ENCODE data around the gene ELF2. TPM values are rescaled to one million over a fixed set of nuclear protein-coding genes. Genes with fewer than 3 reads are reported as not detected.

Gene ELF2
- total RNA-seq, 4 donors from 2014 or later = 32.0 to 92.0 (median 48.5) TPM

DNA sequence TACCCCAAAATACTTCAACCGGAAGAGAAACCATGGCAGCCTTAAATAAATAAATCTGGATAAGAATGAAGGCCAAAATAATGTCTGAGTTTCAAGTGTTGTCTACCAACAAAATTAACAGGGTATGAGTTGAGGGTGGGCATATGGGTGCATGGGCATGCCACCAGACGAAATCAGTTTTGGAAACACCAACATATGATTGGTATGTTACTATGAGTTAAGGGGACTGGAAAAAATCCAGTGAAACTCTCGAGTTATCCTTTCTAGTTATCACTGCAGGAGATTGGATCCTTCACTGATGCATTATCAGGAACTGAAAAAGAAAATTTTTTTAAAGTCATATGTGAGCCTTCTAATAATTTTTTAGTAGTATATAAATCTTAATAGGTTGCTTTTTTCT is 129.0 kb downstream of the ELF2 start:
- no peak for DNase-seq (ENCODE audit: low spot score in 2 of 2)
- 86% methylated on average over 3 of the region's 3 CpGs for WGBS
- no peaks in the 10 kb centered on the region for H3K9me3 ChIP-seq

DNA sequence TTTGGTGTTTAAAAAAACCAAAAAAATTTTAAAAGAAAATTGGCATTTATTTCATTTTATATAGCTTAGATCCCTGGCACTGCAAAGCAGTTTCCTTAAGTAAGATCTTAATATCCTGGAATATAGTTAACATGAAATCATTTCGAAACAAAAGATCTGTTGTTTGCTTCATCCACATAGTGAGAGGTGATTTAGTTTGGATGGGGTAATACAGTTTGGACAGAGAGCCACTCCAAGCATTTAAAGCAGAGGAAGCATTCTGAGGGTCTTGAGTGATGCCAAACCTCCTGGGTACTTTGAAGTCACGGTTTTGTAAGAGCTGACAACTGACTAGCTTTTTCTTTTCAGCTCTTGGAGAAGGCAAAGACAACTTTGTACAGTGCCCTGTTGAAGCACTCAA is 132.7 kb downstream of the ELF2 start:
- no peak overlapping the region for H3K27ac ChIP-seq
- 92% methylated on average over 2 of the region's 2 CpGs for WGBS
- no peak for TF ChIP-seq CTCF (IDR thresholded peaks at IDR 0.05)
- no peak for TF ChIP-seq POLR2AphosphoS5 (IDR thresholded peaks at IDR 0.05)
- TF ChIP-seq POLR2A (IDR thresholded peaks at IDR 0.05) = no peak

More for the DNA sequence above, 129.0 kb downstream of the ELF2 start:
- H3K4me3 ChIP-seq = no peak overlapping the region
- H3K4me1 ChIP-seq = no peaks in the 10 kb centered on the region
- H3K27ac ChIP-seq = no peak overlapping the region
- H3K27me3 ChIP-seq = no peaks in the 10 kb centered on the region
- no peak for TF ChIP-seq POLR2A (IDR thresholded peaks at IDR 0.05)
- TF ChIP-seq EP300 (IDR thresholded peaks at IDR 0.05) = no peak
- TF ChIP-seq POLR2AphosphoS5 (IDR thresholded peaks at IDR 0.05) = no peak
- TF ChIP-seq CTCF (IDR thresholded peaks at IDR 0.05) = no peak
- H3K36me3 ChIP-seq = peaks cover 37% of the 10 kb centered on the region

GRCh38 chr4:139042981-139043460 is 134.0 kb downstream of the ELF2 start:
- H3K27ac ChIP-seq = no peak overlapping the region

More for the DNA sequence above, 132.7 kb downstream of the ELF2 start:
- Histone ChIP-seq H3K27me3 (no peaks in the 10 kb centered on the region), H3K9me3 (no peaks in the 10 kb centered on the region), H3K36me3 (peaks cover 30% of the 10 kb centered on the region), H3K4me1 (no peaks in the 10 kb centered on the region), H3K4me3 (no peak overlapping the region)
- DNase-seq (ENCODE audit: low spot score in 2 of 2) = no peak

GRCh38 chr4:139038874-139039443 is 138.1 kb downstream of the ELF2 start:
- Histone ChIP-seq H3K27me3 (no peaks in the 10 kb centered on the region), H3K9me3 (no peaks in the 10 kb centered on the region), H3K36me3 (no peaks in the 10 kb centered on the region), H3K4me1 (no peaks in the 10 kb centered on the region), H3K4me3 (no peak overlapping the region), H3K27ac (no peak overlapping the region)
- no peak for DNase-seq (ENCODE audit: low spot score in 2 of 2)
- no peak for TF ChIP-seq POLR2A (IDR thresholded peaks at IDR 0.05)
- TF ChIP-seq POLR2AphosphoS5 (IDR thresholded peaks at IDR 0.05) = no peak
- no peak for TF ChIP-seq EP300 (IDR thresholded peaks at IDR 0.05)
- TF ChIP-seq CTCF (IDR thresholded peaks at IDR 0.05) = no peak
- 91% methylated on average over 1 of the region's 1 CpG for WGBS

More at GRCh38 chr4:139042981-139043460, 134.0 kb downstream of the ELF2 start:
- Histone ChIP-seq H3K4me3 (no peak overlapping the region), H3K27me3 (no peaks in the 10 kb centered on the region), H3K4me1 (no peaks in the 10 kb centered on the region), H3K9me3 (no peaks in the 10 kb centered on the region), H3K36me3 (peaks cover 24% of the 10 kb centered on the region)
- TF ChIP-seq POLR2A (IDR thresholded peaks at IDR 0.05) (no peak), POLR2AphosphoS5 (IDR thresholded peaks at IDR 0.05) (no peak), CTCF (IDR thresholded peaks at IDR 0.05) (no peak), EP300 (IDR thresholded peaks at IDR 0.05) (no peak)
- DNase-seq (ENCODE audit: low spot score in 2 of 2) = no peak
- WGBS = 56% methylated on average over 10 of the region's 10 CpGs

DNA sequence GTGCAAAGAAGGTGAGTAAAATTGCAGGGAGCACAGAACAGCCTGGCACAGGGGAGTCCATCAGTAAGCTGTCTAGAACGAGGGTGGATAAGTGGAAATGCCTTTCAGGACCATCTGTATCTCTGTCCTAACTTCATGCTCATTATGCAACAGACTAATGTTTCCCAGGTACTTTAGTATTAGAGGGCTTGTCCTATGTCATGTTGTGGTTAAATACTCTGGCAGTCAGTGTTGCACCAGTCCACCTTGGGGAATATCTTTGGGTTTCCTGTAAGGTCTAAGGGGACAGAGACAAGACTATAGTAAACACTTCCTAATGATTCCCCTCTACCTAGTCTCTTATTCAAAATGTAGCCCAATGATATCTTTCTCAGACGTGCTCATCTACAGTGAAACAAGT is 140.1 kb downstream of the ELF2 start:
- 84% methylated on average over 2 of the region's 2 CpGs for WGBS
- TF ChIP-seq POLR2AphosphoS5 (IDR thresholded peaks at IDR 0.05) = no peak
- no peak for TF ChIP-seq POLR2A (IDR thresholded peaks at IDR 0.05)
- TF ChIP-seq EP300 (IDR thresholded peaks at IDR 0.05) = no peak
- no peak for TF ChIP-seq CTCF (IDR thresholded peaks at IDR 0.05)
- H3K4me1 ChIP-seq = no peaks in the 10 kb centered on the region

More for the DNA sequence above, 140.1 kb downstream of the ELF2 start:
- Histone ChIP-seq H3K4me3 (no peak overlapping the region), H3K27me3 (no peaks in the 10 kb centered on the region), H3K36me3 (no peaks in the 10 kb centered on the region), H3K27ac (no peak overlapping the region), H3K9me3 (no peaks in the 10 kb centered on the region)
- DNase-seq (ENCODE audit: low spot score in 2 of 2) = no peak

Measured in suprapubic skin (tissue), 4 donors.